Measurements from ENCODE around the gene IQCK.

Gene IQCK

DNA sequence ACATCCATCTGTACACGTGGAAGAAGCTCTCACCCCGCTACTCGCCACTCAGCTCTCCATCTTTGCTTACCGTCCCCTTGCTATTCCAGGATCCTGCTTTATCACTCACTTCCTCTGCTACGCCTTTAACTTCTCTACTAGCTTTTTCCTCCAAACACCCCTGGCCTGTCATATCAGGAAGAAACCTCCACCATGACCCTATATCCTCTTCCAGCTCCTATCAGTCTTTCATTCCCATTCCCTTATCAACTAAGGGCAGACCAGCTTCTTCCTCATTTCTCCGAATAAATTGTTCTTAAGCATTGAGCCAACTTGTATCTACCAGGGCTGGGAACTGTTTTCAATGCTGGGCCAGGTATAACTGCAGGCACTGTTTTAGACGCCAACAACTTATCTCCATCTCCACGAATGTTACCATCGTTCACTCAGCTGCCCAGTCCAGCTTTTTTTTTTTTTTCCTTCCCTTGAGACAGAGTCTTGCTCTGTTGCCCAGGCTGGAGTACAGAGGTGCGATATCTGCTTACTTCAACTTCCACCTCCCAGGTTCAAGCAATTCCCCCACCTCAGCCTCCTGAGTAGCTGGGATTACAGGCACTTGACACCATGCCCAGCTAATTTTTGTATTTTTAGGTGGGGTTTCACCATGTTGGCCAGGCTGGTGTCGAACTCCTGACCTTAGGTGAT, 4.3 kb downstream of the IQCK start:
- DNase-seq: no peak

DNA sequence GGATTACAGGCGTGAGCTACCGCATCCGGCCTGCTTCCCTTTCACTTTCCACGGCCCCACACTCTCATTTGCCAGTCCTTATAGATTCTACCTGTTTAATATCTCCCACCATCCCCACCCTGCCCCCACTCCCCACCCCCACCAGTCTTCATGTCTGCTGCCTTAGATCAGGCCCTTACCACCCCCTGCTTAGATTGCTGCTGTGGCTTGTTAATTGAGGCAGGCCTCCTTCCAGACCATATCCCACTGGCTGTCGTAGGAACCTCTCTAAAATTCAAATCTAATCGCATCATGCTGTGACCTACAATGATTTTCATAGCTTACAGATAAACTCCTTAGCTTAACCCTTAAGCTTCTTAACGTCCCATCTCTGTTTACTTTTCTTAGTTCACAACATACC, 4.9 kb downstream of the IQCK start:
- DNase-seq: no peak

DNA sequence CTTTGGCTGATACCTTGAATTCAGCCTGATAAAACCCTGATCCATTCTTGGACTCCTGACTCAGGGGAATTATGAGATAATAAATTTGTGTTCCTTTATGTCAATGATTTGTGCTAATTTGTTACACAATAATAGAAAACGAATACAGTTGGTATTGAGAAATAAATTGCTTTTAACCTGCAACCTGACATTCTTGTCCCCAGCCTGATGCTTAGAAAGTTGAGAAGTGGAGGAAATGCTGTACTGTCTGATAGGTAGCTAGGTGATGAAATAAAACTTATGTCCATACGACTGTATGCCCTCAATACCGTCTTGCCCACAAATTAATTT, 10.5 kb downstream of the IQCK start:
- no peak for DNase-seq

DNA sequence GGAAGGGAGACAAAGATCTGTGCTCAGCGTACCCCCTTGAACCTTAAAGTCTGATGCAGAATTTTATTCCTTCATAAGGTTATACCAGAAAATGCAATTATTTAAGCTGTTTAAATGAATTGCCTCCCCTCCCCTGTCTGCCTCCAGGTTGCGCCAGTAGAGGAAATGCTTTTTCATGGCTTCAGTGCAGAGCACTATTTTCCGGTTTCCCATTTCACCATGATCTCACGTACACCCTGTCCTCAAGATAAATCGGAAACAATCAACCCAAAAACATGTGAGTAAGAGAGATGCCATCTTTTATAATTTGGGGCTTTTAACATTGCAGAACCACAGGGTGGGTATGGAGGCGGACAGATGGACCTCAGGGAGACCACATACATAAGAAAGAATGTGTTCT, 15.5 kb downstream of the IQCK start:
- no peak for DNase-seq

DNA sequence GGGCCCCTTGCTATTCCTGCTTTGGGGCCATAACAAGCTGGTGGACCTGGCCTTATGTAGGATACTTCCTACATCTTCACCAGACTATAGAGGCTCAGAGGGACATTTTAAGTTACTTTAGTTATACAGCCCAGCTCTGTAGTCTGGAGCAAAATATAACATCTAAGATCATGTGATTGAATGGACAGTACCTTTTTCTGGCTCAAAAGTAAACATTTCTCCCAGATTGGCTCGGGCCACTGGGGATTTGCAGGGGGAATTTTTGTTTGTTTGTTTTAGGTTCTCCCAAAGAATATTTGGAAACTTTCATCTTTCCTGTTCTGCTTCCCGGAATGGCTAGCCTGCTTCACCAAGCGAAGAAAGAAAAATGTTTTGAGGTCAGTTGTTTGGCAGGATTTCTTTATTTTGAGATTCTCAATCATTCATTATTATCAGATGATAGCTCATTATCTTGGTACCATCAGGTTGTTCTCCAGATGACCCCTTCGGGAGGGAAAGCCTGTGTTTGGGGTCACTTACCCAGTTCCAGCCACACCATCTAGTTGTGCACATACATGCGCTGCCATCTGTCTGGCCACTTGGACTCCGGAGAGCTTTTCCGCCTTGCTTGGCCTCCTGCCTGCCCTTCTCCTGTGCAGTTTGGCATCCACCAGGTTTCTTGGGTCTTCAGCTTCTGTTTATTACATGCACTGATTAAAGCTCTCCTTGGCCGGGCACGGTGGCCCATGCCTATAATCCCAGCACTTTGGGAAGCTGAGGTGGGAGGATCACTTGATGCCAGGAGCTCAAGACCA, 17.2 kb downstream of the IQCK start:
- no peak for DNase-seq

DNA sequence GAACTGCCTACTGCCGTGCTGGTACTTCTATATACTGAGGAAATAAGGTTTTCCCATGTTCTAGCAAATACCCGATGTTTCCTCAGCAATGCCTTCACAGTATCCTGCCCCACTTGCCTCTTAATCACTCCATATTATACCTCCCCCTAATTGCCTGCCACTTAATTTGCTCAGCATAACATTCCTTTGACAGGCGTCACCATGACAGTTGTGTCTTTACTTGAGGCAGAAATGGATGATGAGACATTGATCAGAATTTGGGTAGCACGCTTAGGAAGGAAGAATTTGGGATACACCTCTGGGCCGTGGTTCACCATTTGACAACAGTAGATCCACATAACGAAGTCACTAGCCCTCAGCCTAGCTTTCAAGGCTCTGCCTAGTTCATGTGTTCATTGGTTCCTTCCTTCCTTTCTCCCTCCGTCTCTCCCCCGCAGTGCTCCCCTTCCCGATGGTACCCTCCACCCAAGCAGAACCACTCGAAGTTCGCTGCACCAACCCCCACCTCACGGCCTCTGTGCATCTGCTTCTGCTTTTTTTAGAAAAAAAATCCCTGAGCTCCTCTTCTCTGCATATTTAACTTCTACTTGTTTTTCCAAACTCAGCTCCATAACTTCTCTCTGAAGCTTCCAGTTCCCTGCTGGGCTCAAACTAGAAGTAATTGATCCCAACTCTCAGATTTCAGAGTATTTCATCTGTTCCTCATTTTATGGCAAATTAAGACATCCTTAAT, 19.4 kb downstream of the IQCK start:
- no peak for DNase-seq

DNA sequence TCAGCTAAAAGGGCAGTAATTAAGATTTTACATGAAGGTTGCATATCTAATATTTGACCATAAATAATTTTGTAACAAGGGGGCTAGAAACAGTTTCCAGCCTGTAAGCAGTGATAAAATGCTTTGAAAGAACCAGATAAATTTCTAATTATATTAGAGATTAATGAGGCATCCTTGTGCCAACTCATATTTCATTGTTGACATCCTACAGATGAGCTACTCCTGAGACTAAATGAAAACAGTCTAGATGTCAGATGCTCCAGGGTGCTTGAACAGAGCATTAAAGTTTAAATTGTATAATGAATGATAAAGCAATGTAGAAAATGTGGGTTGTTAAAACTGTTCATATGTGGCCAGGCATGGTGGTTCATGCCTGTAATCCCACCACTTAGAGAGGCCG, 23.3 kb downstream of the IQCK start:
- DNase-seq: no peak

DNA sequence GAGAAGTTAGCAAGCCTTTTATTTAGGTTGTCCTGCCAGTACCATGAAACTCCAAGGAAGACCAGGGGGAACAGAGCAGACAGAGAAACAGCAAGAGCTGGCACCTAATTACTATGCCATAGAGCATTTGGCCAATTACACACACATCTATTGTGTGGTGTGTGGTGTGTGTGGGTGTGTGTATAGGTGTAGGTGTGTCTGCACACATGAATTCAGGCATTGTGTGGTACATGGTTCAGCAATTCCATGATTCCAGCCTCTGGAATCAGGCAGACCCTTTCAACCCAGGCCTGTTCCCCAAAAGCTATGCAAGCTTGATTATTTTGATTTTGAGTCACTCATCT, 25.7 kb downstream of the IQCK start:
- DNase-seq: no peak

DNA sequence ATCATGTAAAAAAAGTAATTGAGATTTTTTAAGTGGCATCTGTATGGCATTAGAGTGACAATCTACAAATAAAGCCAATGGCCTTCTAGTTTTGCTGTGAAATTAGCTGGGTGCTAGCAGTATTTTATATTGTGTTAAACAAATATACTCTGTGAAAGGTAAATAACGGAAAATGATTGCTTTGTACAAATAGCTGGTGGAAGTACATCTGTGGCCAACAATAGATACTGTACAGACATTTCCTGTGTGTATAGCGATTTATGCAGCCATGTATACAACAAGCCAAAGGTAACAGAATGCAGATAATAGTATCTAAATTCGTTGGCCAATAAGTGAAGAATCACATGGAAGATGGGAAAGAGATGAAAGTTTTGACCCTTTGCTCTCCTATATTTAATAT, 26.6 kb downstream of the IQCK start:
- no peak for DNase-seq

DNA sequence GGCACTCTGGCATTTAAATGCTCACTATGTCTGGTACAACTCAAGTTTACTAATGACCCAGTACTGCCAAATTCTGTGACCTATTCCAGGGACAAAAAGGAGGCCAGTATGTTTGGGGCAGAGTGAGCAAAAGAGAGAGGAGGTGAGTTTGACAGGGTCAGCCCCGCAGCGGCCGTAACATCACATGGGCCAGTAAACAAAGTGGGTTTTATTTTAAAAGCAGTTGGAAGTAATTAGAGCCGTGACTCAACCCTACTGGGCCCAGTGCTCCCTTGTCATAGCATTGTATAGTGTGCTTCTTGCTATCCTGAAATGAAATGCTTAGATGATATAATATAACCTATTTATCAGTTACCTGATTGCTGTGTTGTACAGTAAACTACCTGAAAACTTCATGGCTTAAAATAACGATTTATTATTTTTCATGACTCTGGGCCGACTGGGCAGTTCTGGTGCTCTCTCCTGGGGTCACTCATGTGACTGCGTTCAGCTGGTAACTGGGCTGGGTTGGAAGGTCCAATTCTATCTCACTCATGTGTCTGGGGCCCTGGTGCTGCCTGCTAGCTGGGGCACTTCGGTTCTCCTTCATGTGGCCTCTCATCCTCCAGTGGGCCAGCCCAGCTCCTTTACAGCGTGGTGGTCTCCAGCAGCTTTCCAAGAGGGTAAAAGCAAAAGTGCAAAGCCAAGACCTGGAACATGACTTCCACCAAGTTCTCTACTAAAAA, 27.4 kb downstream of the IQCK start:
- no peak for DNase-seq

DNA sequence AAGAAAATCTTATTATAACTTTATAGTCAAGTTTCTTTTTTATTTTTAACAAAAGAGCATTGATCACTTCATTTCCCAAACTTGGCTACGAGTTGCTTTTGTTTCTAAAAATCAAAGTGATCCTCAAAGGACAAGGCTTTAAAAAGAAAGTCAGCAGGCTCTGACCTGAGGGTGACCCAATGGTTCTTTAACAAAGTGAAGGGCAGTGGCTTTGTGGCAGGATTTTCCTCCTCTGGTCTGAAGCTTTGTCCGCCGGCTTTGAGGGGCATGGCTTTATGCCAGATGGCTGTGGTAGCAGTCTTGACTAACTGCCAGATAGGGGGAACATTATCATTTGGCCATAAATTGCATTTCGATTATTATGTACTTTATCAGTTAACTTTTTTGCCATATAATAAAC, 28.5 kb downstream of the IQCK start:
- DNase-seq: no peak

DNA sequence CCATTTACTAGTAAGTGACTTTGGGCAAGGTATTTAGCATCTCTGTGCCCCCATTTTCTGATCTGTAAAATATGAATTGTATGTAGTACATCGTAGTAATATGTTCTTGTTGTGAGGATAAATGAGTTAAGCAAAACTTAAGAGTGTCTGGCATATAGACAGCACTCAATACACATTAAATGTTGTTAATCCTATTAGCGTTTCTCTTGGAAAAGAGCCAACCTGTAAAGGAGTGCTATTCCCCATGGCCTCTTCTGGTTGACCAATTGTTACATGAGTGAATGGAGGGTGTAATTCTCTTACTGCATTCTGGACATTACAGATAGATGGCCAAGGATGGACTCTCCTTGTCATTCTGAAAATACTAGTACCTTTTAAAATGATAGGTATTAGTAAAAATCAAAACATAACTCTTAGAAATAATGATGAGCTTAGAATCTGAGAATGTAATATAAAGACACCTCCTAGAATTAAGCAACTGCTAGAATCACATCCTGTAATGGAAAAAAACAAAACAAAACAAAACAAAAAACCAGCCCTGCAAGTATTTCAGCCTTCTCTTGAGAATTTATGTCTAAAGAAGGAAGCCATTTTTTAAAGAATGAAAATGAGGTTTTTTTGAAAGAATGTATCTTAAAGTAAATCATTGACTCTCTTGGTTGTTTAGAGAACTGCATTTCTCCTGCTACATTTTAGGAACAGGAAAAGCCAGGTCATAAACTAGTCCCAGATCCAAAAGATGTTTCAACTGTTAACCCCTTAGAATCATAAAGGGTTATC, 30.5 kb downstream of the IQCK start:
- DNase-seq: no peak

DNA sequence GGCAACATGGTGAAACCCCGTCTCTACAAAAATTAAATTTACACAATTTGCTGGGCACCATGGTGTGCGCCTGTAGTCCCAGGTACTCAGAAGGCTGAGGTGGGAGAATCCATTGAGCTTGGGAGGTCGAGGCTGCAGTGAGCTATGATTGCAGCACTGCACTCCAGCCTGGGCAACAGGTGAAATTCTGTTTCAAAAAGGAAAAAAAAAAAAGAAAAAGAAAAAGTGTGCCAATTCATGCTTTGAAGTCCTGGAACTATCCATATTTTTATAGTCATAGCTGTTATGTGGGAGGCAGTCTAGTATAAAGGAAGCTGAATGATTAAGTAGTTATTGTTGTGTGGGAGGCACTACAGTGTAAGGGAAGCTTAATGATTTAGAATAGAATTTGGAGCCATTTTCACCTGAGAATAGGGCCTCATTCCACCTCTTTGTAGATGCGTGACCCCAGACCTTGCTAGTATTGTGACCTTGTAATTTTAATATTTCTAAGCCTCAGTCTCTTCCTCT, 31.6 kb downstream of the IQCK start:
- DNase-seq: no peak

DNA sequence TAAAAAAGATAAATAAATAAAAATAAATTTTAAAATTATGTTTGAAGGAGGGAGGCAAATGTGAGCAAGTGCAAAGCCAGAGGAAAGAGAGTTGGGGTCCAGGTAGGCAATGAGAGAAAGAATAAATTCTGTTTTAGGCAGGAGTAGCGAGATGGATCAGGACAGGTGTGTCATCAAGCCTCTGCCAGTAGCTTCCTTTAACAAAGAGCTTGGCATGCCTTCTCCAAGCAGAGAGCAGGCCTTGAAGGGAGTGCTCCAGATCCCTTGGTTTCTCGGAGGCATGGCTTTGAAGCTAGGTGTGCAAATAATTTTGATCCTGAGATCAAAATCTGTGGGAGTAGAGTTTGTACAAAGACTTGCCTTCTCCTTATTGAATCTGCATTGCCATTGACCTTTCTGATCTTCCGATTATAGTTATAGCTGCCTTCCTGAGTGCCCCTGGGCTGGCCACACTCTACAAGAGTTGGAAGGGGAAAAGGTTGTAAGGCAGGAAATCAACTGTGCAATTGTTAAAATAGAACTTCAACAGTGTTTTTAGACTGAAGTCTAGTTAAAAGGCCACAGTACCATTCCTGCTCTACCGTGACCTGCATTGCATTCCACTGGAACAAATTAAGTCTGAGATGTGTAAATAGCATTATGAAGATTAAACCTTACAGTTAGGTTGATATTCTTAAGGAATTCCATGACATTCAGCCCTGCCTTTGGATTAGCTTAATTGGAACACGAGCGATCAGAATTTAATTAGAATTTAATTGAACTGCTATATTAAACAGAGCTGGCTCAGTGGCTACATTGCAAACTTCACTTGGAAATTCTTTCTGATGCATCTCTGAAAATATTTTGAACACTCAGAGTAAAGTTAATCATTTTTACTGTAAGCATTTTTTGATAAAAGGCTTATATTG, 33.7 kb downstream of the IQCK start:
- DNase-seq: no peak

DNA sequence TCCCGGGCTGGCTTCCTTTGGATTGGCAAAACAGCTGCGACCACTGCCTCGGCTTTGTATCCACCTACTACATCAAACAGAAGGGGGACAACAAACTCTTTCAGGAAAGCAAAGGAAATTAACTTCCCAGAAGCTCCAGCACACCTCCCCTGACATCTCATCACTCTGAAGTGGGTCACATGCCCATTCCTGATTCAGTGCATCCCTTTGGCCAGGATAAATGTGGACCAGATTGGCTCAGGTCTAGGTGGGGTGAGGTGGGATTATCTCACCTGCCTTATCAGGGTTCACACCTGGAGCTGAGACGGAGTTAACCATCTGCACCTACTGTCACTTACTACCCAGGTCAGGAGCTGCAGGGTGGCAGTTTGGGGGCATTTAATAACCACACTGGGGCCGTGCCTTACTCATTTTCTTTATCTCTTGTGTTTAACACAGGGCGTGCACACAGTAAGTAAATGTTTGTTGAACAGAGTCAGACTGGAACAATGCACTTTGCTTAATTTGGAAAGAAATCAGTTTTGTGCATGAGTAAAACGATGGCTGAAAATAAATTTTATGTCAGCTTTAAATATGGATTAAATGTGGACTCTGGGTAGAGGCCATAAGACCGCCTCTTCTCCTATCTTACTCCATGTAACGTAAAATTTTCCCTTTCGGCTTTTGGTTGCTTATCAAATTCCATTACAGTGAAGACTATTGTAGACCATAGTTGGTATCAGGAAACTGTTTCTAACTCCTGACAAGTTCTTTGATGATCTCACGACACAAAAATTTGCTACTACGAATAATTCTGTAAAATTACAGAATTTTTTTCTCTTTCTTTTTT, 36.0 kb downstream of the IQCK start:
- no peak for DNase-seq

DNA sequence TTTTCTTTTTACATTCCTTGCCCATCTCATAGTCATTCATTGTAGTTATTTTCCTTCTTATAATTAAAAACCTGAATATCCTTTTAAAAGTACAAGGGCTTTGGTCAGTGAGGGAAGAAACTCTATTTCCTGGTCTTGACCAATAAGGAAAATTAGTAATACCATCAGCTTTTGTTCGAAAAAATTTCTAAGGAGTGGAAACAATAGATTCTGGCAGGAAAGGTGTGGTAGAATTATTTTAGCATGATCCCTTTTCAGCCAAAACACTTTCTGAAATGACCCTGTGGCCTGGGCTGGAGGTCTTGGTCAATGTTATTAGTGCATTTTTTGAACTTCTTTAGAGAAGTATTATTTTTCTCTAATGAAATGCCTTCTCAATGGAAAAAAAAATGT, 36.6 kb downstream of the IQCK start:
- DNase-seq: no peak

DNA sequence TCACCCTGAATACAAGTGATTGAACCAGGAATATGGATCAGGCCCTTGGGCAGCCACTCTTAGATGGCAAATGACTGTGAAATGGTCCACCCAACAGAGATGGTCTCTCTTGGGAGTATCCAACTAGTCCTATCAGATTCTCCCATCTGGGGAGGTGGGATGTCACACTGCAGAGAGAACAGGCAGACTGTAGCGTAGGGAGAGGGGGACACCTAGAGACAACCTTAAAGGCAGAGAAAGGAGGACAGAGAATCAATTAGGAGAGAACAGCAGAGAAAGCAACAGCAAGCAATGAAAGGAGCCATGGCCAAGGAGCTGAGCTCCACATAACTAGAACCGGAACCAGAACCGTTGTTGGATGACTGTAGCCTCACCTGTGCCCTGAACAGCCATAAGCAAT, 37.2 kb downstream of the IQCK start:
- DNase-seq: no peak

DNA sequence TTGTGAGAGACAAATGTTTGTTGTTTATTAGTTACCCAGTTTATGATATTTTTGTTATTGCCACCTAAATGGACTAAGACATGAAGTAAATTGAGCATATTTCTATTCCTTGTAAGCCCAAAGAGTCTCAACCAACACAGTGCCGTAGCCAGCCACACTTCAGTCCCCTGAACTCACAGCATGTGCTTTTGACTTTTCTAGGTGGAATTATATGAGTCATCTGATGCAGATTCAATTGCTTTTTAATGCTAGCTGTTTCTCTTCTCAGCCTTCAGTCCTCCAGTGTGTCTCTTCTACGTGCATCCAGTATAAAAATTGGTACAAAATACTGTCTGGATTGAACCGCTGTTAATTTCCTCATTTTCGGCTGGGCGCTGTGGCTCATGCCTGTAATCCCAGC, 39.0 kb downstream of the IQCK start:
- DNase-seq: no peak

DNA sequence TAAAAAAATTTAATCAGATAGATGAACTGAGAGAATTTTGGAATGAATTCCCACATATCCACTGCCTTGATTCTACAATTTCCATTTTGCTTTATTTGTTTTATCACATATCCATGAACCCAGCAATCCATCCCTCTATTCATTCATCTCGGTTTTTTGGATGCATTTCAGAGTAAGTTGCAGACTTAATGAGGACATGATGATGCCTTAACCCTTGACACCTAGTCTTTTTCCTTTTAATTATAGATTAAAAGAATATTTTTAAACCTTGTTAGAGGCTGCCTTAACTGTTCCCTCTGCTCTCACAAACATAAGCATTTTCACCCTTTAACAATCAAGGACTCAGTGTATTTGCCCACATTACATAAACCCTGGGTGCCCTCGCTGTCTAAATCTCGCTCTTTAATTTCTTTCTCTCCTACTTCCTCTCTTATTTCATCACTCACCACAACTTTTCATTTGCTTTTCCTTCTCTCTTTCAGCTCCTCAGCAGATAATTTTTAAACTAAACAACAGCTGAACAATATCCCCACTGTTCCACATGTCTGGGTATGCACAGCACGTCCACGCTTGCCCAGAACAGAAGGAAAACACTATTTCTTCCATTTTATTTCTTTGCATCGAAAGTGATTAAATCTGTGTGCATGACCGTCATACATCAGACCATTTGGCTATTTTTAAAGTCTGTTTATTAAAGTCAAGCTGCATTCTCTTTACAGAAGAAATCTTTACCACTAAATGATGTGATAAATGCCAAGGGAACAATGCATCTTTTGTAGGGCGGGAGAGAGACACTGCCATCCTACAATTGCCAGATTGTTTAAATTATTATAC, 39.9 kb downstream of the IQCK start:
- no peak for DNase-seq

Data from AML-193 (cell line).